NCI-H1048 (cell line): ENCODE data around the gene TUFT1.

Experiments
- DNase-seq: peaks from one replicate; lab custom pipeline; 2025; lab: John Stamatoyannopoulos, UW

TUFT1 gene, protein sequence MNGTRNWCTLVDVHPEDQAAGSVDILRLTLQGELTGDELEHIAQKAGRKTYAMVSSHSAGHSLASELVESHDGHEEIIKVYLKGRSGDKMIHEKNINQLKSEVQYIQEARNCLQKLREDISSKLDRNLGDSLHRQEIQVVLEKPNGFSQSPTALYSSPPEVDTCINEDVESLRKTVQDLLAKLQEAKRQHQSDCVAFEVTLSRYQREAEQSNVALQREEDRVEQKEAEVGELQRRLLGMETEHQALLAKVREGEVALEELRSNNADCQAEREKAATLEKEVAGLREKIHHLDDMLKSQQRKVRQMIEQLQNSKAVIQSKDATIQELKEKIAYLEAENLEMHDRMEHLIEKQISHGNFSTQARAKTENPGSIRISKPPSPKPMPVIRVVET

DNA sequence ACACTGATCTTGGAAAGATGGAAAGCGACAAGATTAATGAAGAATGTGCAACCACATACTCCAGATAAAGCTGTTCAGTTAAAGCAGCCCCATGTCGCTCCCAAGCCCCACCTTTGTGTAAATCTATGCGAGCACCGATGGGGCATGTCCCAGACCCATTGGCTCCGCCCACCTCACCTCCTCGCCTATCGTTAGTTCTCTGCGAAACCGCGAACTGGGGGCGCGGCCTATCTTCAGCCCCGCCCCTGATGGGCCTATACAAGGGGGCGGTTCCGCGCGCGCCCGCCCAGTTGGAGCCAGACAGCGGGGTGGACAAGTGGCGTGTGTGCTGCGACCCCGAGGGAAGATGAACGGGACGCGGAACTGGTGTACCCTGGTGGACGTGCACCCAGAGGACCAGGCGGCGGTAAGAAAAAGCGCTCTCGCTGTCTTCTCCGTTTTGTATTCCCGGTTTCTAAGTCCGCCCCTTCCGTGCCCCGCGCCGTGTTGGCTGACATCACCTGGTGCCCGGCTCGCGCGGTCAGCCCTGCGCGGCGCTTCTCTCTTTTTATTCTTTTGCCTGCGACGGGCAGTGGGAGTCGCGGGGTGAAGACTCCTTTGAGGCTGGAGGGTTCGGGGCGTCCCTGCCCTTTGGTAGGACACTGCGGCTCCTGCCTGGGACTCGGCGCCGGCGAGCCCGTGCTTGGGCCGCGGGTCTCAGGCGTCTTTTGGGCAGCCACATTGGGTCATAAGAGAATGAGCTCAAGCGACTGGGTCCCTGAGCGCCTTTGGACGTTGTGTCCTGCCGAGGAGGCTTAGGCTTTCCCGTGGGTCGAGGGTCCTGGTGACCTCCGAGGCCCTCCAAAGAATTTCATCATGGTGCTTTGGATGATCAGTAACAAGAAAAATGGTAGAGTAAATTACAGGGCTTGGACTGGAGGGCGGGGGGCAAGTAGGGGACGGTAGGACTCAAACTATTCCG lies at the start of gene TUFT1:
TSS of gene TUFT1 (plus strand) at position 289 of the 961 bp plus-strand sequence. CDS start at position 347, 58 bp downstream.
- peak; percentile 94 for DNase-seq

DNA sequence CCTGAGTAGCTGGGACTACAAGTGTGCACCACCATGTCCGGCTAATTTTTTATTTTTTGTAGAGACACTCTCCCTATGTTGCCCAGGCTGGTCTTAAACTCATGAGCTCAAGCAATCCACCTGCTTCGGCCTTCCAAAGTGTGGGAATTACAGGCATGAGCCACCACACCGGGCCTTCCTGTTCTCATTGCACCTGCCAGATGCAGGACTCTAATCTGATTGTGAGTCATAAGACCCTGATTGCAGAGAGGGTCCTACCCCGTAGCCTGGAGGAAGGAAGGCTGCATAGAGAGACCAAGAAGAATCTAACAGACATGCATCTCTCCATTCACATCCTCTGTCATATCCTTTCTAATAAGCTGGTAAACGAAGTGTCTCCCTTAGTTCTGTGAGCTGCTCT lies 48.5 kb upstream of the TUFT1 start:
- DNase-seq: no peak

GRCh38 chr1:151492120-151492519 lies 48.0 kb upstream of the TUFT1 start:
- DNase-seq: no peak

GRCh38 chr1:151493042-151493441 lies 47.1 kb upstream of the TUFT1 start:
- no peak for DNase-seq

DNA sequence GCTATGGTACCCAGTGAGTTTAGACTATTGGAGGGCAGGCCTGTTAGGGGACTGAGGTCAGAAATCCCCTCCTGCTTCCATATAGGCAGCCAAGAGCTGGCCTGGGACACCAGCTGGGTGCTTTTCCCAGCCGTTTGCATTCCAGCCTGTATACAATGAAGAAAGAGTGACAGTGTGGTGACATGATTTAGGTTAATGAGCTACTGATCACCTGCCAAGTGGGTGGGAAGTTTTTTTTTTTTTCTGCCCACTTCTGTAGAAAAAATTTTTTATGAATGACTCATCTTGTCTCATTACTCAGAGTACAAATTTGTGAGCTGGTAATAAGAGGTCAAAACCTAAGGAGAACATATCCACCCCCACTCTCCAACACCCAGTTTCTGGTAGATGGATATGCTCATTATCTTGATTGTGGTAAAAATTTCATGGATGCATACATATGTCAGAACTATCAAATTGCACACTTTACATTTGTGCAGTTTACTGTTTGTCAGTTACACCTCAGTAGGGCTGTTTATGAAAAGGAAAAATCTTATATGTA lies 45.3 kb upstream of the TUFT1 start:
- no peak for DNase-seq

DNA sequence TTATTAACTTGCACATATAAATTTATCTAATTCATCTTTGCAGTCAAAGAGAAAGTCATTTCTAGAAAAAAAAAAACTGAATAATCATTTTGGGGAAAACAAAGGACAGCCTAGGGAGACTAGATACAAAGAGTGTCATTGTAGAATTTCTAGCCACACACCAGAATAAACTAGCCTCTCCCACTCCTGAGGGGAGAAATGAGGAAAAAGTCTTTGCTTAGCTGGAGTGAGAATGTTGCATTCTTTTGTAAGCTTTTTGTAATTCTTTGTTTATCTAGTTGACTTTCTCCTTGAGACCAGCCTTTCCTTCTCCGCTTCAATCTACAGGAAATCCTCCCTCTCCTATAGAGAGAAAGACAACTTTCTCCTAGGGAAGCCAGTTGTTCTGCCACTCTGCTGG lies 44.8 kb upstream of the TUFT1 start:
- no peak for DNase-seq

DNA sequence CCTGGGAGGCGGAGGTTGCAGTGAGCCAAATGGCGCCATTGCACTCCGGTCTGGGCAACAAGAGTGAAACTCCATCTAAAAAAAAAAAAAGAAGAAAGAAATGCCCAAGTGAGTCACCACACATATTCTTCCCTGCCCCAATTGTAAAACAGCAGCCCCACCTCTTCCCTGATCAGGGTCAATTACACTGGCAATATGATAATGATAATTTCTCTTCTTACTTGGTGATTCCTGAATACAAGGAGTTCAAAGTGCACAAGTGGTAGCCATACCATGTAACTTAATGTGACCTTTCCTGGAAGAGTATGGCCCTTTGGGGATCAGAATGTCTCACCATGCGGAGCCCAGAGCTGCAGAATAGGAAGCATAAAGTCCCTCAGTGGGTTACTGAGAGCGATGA lies 40.7 kb upstream of the TUFT1 start:
- no peak for DNase-seq

DNA sequence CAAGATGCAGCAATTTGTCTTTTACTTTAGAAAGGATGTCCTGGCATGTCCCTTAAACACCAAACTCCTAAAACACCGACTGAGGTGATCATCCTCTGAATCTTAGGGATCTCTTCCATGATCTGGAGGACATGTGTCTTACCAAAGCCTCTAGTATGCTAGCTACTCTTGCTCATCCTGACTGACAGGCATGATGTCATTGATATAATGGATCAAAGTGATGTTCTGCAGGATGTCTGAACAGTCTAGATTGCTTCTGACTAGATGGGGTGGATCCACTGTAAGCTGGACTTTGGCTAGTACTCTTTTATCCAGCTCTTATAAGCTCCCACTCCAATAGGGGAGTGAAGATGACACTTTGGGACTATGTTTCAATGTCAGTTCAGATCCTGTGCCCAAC lies 40.2 kb upstream of the TUFT1 start:
- no peak for DNase-seq

- DNase-seq: no peak
These were observed 38.6 kb upstream of the TUFT1 start for GRCh38 chr1:151501474-151501873.

GRCh38 chr1:151502035-151502700 lies 37.9 kb upstream of the TUFT1 start:
- DNase-seq: no peak

GRCh38 chr1:151502859-151503780 lies 37.0 kb upstream of the TUFT1 start:
- no peak for DNase-seq

GRCh38 chr1:151504252-151504651 lies 35.9 kb upstream of the TUFT1 start:
- no peak for DNase-seq

GRCh38 chr1:151504759-151505158 lies 35.4 kb upstream of the TUFT1 start:
- DNase-seq: no peak

DNA sequence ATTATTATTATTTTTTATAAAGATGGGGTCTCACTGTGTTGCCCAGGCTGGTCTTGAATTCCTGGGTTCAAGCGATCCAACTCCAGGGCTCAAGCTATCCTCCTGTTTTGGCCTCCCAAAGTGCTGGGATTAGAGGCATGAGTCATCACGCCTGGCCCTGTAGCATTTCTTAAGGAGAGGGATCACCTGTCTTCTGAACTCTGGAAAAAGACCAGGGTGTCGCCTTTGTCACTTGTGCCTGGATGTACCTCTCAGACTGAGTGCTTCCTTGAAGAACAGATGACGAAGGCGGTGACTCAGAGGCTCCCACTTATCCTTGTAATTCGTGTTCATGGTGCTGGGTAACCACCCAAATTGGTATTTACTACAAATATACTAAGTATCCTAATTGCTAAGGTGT lies 31.3 kb upstream of the TUFT1 start:
- no peak for DNase-seq

DNA sequence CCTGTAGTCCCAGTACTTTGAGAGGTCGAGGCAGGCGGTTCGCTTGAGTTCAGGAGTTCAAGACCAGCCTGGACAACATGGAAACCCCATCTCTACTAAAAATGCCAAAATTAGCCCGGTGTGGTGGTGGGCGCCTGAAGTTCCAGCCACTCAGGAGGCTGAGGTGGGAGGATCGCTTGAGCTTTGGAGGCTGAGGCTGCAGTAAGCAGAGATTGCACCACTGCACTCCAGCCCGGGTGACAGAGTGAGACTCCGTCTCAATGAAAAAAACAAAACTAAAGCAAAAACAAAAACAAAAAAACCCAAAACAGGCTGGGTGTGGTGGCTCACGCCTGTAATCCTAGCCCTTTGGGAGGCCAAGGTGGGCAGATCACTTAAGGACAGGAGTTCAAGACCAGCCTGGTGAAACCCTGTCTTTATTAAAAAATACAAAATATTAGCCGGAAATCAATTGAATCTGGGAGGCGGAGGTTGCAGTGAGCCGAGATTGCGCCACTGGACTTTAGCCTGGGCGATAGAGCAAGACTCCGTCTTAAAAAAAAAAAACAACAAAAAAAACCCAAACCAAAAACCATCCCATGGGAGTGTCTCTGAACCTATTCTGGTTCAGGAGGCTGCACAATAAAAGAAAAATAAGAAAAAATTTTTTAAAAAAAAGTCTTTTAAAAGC lies 30.6 kb upstream of the TUFT1 start:
- no peak for DNase-seq

DNA sequence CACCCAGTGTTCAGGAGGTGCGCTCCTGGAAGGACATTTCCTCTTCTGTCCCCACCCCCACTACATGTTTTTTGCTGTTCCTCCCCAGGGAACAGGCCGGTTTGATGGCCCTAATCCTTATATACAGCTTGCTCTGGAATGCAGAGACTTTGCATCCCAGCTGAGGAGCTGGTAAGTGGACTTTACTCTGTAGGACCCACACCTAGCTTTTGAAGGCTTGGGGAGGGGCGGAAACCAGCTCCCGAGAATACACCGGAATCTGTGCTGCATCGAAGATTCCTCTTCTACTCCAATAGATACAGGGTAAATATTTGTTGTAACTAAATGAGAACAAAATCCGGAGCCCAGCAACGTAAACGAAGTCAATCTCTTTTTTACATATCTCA lies 30.1 kb upstream of the TUFT1 start:
- no peak for DNase-seq

DNA sequence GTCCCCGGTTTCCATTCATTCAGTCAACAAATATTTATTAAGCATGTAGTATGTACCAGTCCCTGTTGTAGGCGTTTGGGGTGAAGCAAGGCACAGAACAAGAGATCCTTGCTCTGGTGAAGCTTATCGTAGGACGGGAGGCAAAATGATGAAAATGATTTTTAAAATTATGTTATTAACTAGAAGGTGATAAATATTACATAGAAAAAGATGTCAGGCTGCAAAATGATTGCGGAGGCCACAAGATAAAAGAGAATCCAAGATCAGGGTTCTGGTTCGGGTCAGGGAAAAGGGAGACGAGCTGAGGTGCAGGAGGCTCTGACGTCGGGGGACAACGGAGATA lies 29.5 kb upstream of the TUFT1 start:
- DNase-seq: no peak

DNA sequence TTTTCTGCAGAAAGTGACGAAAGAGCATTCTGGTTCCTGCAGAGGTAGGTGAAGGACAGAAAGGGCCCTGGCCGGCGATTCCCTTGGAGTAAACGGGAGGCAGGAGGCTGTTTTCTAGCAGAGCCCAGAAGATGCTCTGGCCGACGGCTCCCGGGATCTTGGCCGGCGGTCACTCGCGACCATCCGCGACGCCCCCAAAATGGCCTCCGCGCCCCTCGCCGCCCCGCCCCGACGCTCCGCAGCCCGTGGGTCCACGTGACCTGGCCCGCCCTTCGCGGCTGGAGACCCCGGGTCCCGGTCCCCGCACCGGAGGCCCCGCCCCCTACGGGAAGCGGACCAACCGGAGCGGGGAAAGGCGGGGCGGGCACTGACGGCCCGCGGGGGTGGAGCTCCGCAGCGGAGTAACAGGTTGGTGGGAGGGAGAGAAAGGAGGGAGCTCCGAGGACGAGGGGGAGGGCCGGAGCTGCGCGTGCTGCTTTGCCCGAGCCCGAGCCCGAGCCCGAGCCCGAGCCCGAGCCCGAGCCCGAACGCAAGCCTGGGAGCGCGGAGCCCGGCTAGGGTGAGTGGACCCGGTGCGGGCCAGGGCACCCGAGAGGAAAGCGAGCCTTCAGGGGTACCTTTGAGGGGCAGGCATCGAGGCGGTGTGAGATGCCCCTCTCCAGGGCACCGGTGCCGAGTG lies 29.0 kb upstream of the TUFT1 start, which contains the start of gene CGN:
TSS of gene CGN (plus strand) at position 431 of the 679 bp plus-strand sequence. CDS start 7,133 bp downstream, outside the sequence.
- peak; percentile 92 for DNase-seq

DNA sequence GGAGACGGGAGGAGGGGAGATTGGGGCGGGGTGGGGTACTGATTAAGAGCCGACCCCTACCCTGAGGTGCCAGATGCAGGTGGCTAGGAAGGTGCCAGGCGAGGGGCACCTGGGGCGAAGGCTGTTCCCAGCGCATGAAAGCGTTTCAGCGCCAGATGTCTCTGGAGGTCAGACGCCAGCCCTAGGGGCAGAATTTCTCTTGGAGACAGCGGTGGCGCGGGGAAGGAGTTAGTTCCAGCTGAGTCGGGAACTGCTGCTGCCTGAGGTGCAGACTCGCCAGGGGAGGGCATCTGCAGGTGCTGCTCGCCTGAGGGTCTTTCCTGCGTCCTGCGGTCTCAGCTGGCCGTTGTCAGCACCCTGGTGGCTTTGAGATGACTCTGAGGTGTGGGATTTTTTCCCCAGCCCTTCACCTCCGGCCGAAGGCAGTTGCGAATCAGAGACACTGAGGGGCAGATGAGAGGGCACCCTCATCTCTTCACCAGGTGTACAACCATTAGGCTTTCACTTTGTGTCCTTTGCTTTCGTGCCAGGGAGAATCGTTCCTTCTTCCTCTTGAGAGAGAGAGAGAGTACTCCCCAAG lies 28.4 kb upstream of the TUFT1 start:
- no peak for DNase-seq

DNA sequence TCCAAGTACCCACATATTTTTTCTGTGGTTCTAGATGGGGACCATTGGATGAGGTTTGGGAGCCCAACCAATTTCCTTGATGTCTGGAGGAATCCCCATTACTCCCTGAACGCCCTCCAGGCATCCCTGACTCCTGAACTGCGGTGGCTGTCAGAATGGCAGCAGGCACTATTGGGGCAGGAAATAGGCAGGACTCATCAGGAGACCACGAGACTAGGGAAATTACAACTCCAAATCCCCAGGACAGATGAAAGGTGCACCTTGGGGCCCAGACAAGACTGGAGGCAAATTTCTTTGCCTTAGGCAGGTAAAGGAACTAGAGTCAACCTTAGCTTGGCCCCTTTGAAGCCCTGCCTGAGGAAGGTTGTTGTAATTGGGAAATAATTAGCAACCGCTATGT lies 27.8 kb upstream of the TUFT1 start:
- DNase-seq: no peak
